Right cardiac atrium (tissue), 5 donors: Measurements from ENCODE around the gene HFM1. TPM values are rescaled to one million over a fixed set of nuclear protein-coding genes. Genes with fewer than 3 reads are reported as not detected.

ENCODE experiments used
- ATAC-seq, 2 donors: fragments of 200-7000 bp; cut with Tn5 transposase; one replicate each; pipeline versions ENCODE4 v1.8.0 to v1.9.1; 2020; ENCODE audit warnings: moderate library complexity in 2 of 2, mild to moderate bottlenecking in 1 of 2
- DNase-seq, 3 donors: peaks; one replicate each; pipeline ENCODE4 v3.0.0-alpha.2; 2020
- H3K27ac ChIP-seq: one replicate; pipeline ENCODE4 v1.5.1; 2013; ENCODE audit warnings: mild to moderate bottlenecking, low read length, control low read depth, moderate library complexity
- H3K27me3 ChIP-seq: one replicate; pipeline ENCODE4 v1.6.1; 2013; ENCODE audit not compliant: control insufficient read depth, insufficient read depth
- H3K4me1 ChIP-seq: one replicate; pipeline ENCODE4 v1.6.1; 2013; ENCODE audit warnings: low read length; ENCODE audit not compliant: control insufficient read depth, insufficient read depth
- H3K4me3 ChIP-seq: one replicate; pipeline ENCODE4 v1.5.1; 2013; ENCODE audit warnings: low read length, control low read depth
- H3K9me3 ChIP-seq: one replicate; pipeline ENCODE4 v1.6.1; 2013; ENCODE audit warnings: low read length; ENCODE audit not compliant: control insufficient read depth
- WGBS: extraction: QIAGEN DNeasy Blood & Tissue Kit; methylation state at CpG from one replicate; pipeline ENCODE4 v1.1.7; 2013; 5-methylcytosine and 5-hydroxymethylcytosine counted together
- intact Hi-C, 4 donors: fragments of 100-400 bp; cut with DNase I; formaldehyde crosslinking; loops; one replicate each; pipeline versions ENCODE4 v1.11.0 to v1.14.0; 2022 to 2023
- polyA plus RNA-seq: library from polyadenylated mRNA; stranded (reverse); fragments of 200-250 nt; gene quantifications from one replicate; pipeline ENCODE4 v1.2.3, GENCODE V29; 2013
- total RNA-seq, 4 donors: library from RNA; stranded (reverse); fragmentation: NEBNext Ultra II Directional; extraction: Animal tissue kit (Norgen Biotek cat#: 25700); gene quantifications; one replicate each; pipeline ENCODE4 v1.2.1, GENCODE V29; 2021
- donor health status: healthy with polysubstance abuse.
- donor health status: DM: no; HTN: yes; CAD: no.
- donor health status: DM: no; HTN: no; CAD: no.
- donor health status: DM: no; HTN: yes; CAD: no; lungs with severe emphysema.
- donor health status: DM: yes; HTN: yes; CAD: no.

Gene HFM1
- total and polyA plus RNA-seq, 5 donors: 1.00 to 2.9 (median 2.3) TPM

DNA sequence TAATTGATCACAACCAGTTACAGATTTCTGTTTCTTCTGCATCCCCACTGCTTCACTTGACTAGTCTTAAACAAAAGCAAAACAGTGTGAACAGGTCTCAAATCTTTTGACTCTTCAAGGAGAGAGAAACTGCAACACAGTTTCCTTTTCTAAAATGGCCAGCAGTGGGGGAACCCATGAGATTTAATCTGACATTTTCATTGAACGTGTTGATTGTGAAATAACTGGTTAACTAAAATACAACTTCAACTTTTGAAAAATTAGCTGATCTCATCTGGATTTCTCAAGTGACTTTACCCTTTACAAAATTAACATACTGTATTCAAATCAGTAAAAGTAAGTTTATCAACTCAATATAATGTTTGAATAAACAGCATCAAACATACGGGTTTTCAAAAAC is 143.0 kb downstream of the HFM1 start:
- H3K27me3 ChIP-seq: no peaks in the 10 kb centered on the region
- WGBS: 70% methylated on average over 2 of the region's 2 CpGs
- no peaks in the 10 kb centered on the region for H3K4me1 ChIP-seq
- H3K27ac ChIP-seq: no peak overlapping the region
- no peaks in the 10 kb centered on the region for H3K9me3 ChIP-seq
- no peak overlapping the region for H3K4me3 ChIP-seq
- ATAC-seq: no peak
- intact Hi-C loops: no loop called here
- no peak for DNase-seq

DNA sequence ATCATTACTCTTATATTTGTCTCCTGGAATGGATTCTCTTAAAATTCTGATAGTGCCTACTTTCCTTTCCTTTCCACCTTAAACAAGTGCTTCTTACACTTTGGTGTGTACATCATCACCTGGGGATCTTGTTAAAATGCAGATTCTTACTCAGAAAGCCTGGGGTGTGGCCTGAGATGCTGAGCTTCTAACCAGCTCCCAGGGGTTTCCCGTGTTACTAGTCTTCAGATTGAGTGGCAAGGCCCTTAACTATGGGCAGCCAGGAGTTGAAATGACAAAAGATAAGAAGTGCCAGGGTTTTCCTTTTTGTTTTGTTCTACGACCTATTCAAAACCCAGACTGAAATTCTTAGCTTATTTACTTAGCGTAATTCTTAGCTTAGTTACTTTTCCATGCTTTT is 159.2 kb downstream of the HFM1 start:
- no peak overlapping the region for H3K27ac ChIP-seq
- DNase-seq (no peak), ATAC-seq (no peak)
- H3K27me3 ChIP-seq: no peaks in the 10 kb centered on the region
- H3K9me3 ChIP-seq: no peaks in the 10 kb centered on the region
- H3K4me1 ChIP-seq: no peaks in the 10 kb centered on the region
- intact Hi-C loops: no loop called here
- WGBS: 44% methylated on average over 3 of the region's 3 CpGs
- no peak overlapping the region for H3K4me3 ChIP-seq

DNA sequence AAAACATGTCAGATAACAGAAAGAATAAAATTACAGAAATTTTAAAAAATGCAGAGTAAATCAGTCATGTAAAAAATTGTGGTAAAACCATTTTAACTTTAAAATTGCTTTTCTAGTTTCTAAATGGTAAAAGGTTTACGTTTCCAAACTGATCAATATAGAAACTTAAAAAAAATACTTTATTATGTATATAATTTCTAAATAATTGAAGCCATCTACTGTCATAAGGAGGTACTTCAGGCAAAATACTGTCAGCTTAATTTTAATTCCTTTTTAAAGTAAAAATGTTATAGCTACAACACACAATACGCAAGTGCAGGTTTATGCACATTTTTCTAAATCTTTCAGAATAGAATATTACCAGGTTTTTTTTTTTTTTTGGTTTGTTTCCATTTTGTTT is 159.9 kb downstream of the HFM1 start:
- no peak for ATAC-seq
- intact Hi-C loops: no loop called here

DNA sequence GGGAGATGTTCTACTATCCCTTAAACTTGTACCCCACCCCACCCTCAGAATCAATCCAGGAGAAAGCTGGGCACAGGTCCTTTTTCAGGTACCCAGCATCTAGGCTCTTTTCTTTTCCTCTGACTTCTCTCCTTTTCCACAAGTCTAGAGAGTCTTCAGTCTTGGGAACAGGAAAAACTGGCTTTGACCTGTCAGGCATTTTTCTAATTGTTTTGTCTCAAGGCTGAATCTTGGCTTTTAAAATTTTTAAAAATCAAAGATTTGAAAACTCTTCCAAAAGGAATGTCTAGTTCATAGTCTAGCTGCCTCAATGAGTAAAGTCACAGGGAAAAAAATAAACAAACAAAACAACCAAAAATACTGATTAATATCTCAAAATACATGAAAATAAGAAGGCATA is 161.5 kb downstream of the HFM1 start:
- ATAC-seq (no peak), DNase-seq (no peak)
- H3K27ac ChIP-seq: no peak overlapping the region
- no peaks in the 10 kb centered on the region for H3K4me1 ChIP-seq
- H3K4me3 ChIP-seq: no peak overlapping the region
- no peaks in the 10 kb centered on the region for H3K9me3 ChIP-seq
- intact Hi-C loops: no loop called here
- H3K27me3 ChIP-seq: no peaks in the 10 kb centered on the region

More for the DNA sequence above, 159.9 kb downstream of the HFM1 start:
- Histone ChIP-seq H3K4me1 (no peaks in the 10 kb centered on the region), H3K27ac (no peak overlapping the region), H3K27me3 (no peaks in the 10 kb centered on the region), H3K4me3 (no peak overlapping the region), H3K9me3 (no peaks in the 10 kb centered on the region)
- DNase-seq: no peak
- 73% methylated on average over 2 of the region's 2 CpGs for WGBS

DNA sequence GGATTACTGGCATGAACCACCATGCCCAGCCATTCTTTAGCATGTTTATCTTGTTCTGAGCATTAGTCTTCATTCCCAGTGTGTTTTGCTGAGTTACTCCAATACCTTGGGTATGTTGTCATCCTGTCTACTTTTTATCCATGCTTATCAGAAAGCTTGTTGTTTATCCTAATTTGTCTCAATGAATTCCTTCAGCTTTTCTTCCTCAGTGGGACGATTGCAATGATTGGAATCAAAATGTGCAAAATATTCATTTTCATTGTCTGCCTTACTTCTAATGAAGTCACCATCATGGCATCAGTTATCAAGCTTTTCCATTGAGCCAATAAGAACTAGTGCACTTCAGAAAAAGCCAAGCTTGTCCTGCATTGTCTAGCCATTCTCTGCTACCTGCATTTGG is 170.5 kb downstream of the HFM1 start:
- intact Hi-C loops: no loop called here
- no peaks in the 10 kb centered on the region for H3K27me3 ChIP-seq
- ATAC-seq (no peak), DNase-seq (no peak)
- H3K4me3 ChIP-seq: no peak overlapping the region
- WGBS: 28% methylated on average over 1 of the region's 1 CpG
- H3K27ac ChIP-seq: no peak overlapping the region
- H3K4me1 ChIP-seq: no peaks in the 10 kb centered on the region
- H3K9me3 ChIP-seq: no peaks in the 10 kb centered on the region

DNA sequence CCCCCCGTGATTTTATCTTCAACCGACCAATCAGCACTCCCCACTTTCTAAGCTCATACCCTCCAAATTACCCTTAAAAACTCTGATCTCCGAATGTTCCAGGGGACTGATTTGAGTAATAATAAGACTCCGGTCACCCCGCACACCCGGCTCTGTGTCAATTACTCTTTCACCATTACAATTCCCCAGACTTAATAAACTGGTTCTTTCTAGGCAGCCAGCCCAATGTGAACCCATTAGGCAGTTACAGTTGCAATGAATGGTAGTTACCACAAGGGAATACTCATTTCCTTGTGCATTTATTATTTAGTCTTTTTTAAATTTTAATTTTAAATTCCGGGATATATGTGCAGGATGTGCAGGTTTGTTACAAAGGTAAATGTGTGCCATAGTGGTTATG is 177.9 kb downstream of the HFM1 start:
- WGBS: 74% methylated on average over 7 of the region's 7 CpGs
- intact Hi-C loops: no loop called here
- Histone ChIP-seq H3K9me3 (no peaks in the 10 kb centered on the region), H3K4me3 (no peak overlapping the region), H3K27ac (no peak overlapping the region), H3K4me1 (no peaks in the 10 kb centered on the region), H3K27me3 (no peaks in the 10 kb centered on the region)
- DNase-seq (no peak), ATAC-seq (no peak)

DNA sequence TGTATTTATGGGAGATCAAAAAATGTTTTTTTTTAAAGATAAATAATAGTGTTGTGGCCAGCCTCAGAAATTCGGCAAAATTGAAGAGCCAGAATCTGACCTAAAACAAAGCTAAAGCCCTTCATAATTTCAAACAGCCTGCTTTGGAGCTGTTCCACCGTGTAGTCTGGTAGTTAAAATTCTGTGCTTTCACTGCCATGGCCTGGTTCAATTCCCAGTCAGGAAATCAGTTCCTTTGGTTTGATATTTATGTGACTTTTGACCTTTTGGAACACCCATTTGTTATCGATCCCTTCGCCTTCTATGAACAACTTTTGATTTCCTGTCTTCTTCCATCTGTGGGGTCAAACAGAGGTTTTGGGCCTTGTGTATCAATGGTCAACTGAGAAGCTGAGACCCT is 179.8 kb downstream of the HFM1 start:
- DNase-seq (no peak), ATAC-seq (no peak)
- 86% methylated on average over 4 of the region's 4 CpGs for WGBS
- Histone ChIP-seq H3K4me3 (no peak overlapping the region), H3K4me1 (no peaks in the 10 kb centered on the region), H3K27me3 (no peaks in the 10 kb centered on the region), H3K9me3 (no peaks in the 10 kb centered on the region), H3K27ac (no peak overlapping the region)
- intact Hi-C loops: no loop called here

DNA sequence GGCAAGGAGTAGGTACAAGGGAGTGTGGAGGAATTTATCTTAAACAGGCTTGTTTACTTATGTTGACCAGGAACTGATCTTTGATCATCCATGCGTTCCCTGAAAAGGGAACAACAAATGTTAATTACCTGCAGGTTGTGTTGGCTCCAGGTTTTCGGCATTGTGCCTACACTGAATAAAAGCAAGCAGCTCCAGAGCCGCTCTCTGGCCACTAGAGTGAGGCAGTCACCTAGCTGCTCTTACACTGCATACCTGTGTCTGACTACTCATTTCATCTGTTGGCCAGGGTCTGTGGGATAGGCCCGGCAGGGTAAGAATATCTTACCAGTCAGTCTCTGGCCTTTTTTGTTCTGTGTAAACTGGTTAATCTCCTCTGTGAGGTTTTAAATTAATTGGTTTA is 183.6 kb downstream of the HFM1 start:
- intact Hi-C loops: no loop called here
- no peak overlapping the region for H3K27ac ChIP-seq
- WGBS: 96% methylated on average over 4 of the region's 4 CpGs

DNA sequence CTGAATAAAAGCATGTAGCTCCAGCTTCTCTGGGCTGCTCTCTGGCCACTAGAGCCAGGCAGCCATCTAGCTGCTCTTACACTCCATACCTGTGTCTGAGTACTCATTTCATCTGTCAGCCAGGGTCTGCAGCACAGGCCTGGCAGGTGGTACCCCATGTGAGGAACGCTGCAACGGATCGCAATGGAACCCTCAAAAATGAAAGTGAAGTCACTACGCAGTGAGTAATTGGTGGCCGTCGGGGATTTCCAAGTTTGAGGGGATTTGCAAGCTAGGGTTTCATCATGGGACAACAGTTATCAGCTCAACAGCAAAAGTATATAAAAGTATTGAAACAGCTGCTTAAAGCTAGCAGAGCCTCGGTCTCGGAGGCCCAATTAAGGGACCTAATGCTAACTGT is 186.7 kb downstream of the HFM1 start:
- no peak for ATAC-seq
- 76% methylated on average over 8 of the region's 8 CpGs for WGBS
- Histone ChIP-seq H3K27me3 (no peaks in the 10 kb centered on the region), H3K4me3 (no peak overlapping the region), H3K27ac (no peak overlapping the region), H3K9me3 (no peaks in the 10 kb centered on the region), H3K4me1 (no peaks in the 10 kb centered on the region)
- no peak for DNase-seq
- intact Hi-C loops: no loop called here

More for the DNA sequence above, 183.6 kb downstream of the HFM1 start:
- H3K9me3 ChIP-seq: no peaks in the 10 kb centered on the region
- no peaks in the 10 kb centered on the region for H3K27me3 ChIP-seq
- H3K4me1 ChIP-seq: no peaks in the 10 kb centered on the region
- H3K4me3 ChIP-seq: no peak overlapping the region
- no peak for ATAC-seq
- no peak for DNase-seq

Other genes with a start within 250 kb of the HFM1 start
- gene CDC7, start 96.0 kb upstream of the HFM1 start, total RNA-seq: 1 to 10 TPM; 1.2 to 2.0 (median 1.7) TPM
- 0.50 TPM for gene CDC7, start 96.0 kb upstream of the HFM1 start, polyA plus RNA-seq